ENCODE results near the gene RHOBTB3. TPM values are rescaled to one million over a fixed set of nuclear protein-coding genes. Genes with fewer than 3 reads are reported as not detected.
A peak's percentile ranks its signal among the peaks of the same experiment; 100 is the strongest.
"Not testable (repeated sequence)": the region's sequence is repeated elsewhere in the genome, so short reads cannot be mapped to it uniquely, and the experiment has no call there.

Gene RHOBTB3
- total RNA-seq, 4 donors from 2014 or later: 70.6 to 126 (median 80.1) TPM

DNA sequence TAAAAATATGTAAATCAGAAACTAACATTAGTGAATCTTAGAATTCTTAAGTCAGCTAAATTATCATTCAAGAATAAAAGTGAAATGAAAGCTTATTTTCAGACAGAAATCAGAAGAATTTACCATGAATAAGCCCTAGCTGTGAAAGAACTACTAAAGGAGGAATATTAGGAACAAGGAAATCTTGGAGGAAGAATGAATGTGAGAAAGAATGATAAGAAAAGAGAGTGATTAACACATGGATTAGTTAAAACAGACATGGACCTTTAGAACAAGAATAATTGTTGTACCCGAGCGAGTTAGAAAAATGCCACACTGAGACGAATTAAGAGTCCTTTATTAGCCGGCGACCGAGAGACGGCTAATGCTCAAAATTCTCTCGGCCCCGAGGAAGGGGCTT, 24.1 kb upstream of the RHOBTB3 start:
- no peak for DNase-seq
- H3K4me3 ChIP-seq: no peak overlapping the region
- no peaks in the 10 kb centered on the region for H3K27me3 ChIP-seq
- H3K4me1 ChIP-seq: no peaks in the 10 kb centered on the region
- no peaks in the 10 kb centered on the region for H3K36me3 ChIP-seq
- H3K9me3 ChIP-seq: no peaks in the 10 kb centered on the region
- intact Hi-C loops (cut with DNase I; ENCODE audit: low total_unique reads): no loop called here
- H3K27ac ChIP-seq: no peak overlapping the region
- TF ChIP-seq, protein P1, sequence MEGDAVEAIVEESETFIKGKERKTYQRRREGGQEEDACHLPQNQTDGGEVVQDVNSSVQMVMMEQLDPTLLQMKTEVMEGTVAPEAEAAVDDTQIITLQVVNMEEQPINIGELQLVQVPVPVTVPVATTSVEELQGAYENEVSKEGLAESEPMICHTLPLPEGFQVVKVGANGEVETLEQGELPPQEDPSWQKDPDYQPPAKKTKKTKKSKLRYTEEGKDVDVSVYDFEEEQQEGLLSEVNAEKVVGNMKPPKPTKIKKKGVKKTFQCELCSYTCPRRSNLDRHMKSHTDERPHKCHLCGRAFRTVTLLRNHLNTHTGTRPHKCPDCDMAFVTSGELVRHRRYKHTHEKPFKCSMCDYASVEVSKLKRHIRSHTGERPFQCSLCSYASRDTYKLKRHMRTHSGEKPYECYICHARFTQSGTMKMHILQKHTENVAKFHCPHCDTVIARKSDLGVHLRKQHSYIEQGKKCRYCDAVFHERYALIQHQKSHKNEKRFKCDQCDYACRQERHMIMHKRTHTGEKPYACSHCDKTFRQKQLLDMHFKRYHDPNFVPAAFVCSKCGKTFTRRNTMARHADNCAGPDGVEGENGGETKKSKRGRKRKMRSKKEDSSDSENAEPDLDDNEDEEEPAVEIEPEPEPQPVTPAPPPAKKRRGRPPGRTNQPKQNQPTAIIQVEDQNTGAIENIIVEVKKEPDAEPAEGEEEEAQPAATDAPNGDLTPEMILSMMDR (IDR thresholded peaks at IDR 0.05): no peak
- no peak for TF ChIP-seq POLR2A (IDR thresholded peaks at IDR 0.05)

DNA sequence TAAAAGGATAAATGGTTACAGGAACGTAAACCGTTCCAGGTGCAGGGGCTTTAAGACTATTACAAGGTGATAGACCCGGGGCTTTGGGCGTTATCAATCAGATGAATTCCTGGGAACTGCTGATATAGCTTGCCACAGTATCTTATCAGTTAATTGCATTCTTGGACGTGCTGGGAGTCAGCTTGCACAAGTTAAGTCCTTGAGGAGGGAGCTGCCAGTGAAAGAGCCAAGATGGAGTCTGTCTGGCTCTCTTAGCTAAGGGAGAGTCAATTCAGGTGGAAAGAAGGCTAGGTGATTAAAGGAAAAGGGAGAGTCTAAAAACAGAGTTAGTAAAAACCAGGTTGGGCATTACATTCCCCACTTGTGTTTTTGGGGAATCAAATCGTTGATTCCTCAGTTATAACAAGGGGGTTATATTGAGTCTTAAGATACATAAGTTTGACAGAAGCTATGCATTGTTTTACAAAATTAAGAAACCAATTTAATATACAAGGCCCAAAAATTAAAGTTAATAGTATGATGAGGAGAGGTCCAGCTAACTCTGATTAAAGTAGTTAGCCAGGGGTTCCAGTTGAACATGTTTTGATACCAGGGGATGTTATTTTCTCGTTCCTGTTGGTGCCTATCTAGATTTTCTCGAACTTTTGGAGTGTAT, 23.5 kb upstream of the RHOBTB3 start:
- H3K9me3 ChIP-seq; H3K4me3 ChIP-seq; H3K4me1 ChIP-seq; H3K27ac ChIP-seq; H3K27me3 ChIP-seq; DNase-seq; H3K36me3 ChIP-seq; intact Hi-C loops (cut with DNase I; ENCODE audit: low total_unique reads): not testable (repeated sequence)

DNA sequence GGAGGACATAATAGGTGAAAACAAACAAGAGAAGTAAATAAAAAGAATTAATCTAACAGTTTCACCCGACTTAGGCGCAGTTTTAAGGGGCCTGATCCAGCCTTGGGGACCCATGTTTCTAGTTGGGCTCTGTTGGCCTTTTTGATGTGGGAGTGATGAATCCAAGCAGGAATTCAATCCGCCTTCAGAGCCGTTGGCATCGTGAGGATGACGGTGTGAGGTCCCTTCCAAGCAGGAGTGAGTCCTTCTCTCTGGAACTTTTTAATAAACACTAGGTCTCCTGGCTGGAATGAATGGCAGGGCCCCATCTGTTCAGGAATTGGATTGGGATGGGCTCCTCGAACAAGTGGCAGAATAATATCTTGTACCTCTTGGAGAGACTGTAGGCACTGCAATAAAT, 22.3 kb upstream of the RHOBTB3 start:
- intact Hi-C loops (cut with DNase I; ENCODE audit: low total_unique reads): no loop called here
- no peaks in the 10 kb centered on the region for H3K27me3 ChIP-seq
- TF ChIP-seq, protein P1 (IDR thresholded peaks at IDR 0.05): no peak
- no peak for TF ChIP-seq POLR2A (IDR thresholded peaks at IDR 0.05)
- no peaks in the 10 kb centered on the region for H3K9me3 ChIP-seq
- H3K27ac ChIP-seq: no peak overlapping the region
- H3K4me1 ChIP-seq: no peaks in the 10 kb centered on the region
- DNase-seq: no peak
- no peak overlapping the region for H3K4me3 ChIP-seq
- no peaks in the 10 kb centered on the region for H3K36me3 ChIP-seq

DNA sequence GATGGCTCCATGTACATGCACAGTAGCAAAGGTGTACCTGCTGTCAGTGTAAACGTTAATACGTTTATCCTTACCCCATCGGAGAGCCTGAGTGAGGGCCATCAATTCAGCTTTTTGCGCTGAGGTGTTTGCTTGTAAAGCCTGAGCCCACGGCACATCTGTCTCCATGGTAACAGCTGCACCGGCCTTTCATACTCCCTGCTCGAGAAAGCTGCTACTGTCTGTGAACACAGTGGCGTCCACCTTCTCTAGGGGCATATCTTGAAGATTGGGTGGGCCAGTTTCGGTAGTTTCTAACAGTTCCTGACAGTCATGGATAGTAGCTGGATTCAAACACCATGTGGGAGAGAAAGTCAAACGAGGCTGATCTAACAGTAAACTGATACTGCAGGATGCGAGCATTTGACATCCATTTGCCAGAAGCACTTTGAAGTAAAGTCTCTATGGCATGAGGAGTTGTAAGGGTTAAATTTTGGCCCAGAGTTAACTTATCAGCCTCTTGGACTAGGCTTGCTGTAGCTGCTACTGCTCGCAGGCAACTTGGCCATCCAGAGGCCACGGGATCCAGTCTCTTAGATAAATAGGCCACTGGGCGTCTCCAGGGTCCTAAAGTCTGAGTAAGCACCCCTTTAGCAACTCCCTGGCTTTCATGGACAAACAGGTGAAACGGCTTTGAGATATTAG, 21.0 kb upstream of the RHOBTB3 start:
- TF ChIP-seq, protein P1 (IDR thresholded peaks at IDR 0.05): no peak
- TF ChIP-seq POLR2A (IDR thresholded peaks at IDR 0.05): no peak
- Histone ChIP-seq H3K27me3 (no peaks in the 10 kb centered on the region), H3K27ac (peak overlapping the region in 1 of 2 donors; percentile 48), H3K4me3 (peak overlapping the region in 1 of 2 donors; percentile 23), H3K36me3 (no peaks in the 10 kb centered on the region), H3K4me1 (no peaks in the 10 kb centered on the region), H3K9me3 (no peaks in the 10 kb centered on the region)
- intact Hi-C loops (cut with DNase I; ENCODE audit: low total_unique reads): no loop called here
- peak; percentile 42 to 44 for DNase-seq

DNA sequence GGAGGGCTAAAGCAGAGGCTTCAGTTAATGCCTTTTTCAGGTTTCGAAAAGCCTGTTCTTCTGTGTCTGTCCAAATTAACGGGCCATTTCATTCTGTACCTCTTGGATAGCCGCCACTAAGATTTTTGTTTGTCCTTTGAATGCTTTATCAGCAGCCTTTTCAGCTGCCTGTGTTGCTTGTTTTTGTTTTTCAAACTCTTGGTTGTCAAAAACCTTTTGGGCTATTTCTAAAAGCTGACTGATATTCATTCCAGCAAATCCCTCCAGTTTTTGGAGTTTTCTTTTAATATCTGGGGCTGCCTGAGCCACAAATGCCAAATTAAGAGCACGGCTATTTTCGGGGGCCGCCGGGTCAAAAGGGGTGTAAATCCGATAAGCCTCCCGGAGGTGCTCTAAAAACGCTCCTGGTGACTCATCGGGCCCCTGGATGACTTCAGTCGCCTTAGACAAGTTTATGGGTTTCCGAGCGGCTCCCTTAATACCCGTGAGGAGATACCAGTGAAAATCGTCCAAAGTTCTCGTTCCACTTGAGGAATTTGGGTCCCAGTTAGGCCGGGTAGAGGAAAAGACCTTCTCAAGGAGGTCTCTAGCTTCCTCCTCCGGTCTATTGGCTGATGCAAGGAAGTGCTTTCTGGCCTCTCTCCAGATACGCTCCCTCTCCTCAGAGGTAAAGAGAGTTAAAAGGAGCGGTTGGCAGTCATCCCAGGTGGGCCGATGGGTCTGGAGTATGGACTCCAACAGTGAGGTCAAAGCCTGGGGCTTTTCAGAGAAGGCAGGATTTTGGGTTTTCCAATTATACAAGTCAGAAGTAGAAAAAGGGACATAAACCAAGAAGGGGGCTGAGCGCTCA, 20.3 kb upstream of the RHOBTB3 start:
- H3K36me3 ChIP-seq; H3K4me1 ChIP-seq; H3K9me3 ChIP-seq; H3K27me3 ChIP-seq; intact Hi-C loops (cut with DNase I; ENCODE audit: low total_unique reads): not testable (repeated sequence)
- Histone ChIP-seq H3K27ac (peak overlapping the region in 1 of 2 donors; percentile 48), H3K4me3 (peak overlapping the region in 1 of 2 donors; percentile 23)
- DNase-seq: peak; percentile 29 to 40

Data from uterus (tissue), 4 donors.